Mononuclear cell (primary cell): ENCODE data around the gene TBC1D22A. TPM values are rescaled to one million over a fixed set of nuclear protein-coding genes. Genes with fewer than 3 reads are reported as not detected.

Source experiments
- H3K27me3 ChIP-seq: 2 replicates; pipeline ENCODE4 v1.6.0; 2011; ENCODE audit warnings: low read length, control low read depth; ENCODE audit not compliant: insufficient read depth
- H3K4me1 ChIP-seq: 2 replicates; pipeline ENCODE4 v1.5.1; 2011; ENCODE audit warnings: mild to moderate bottlenecking, low read length, control low read depth; ENCODE audit not compliant: insufficient read depth
- H3K4me3 ChIP-seq: 2 replicates; pipeline ENCODE4 v1.5.1; 2011; ENCODE audit warnings: mild to moderate bottlenecking, low read length, moderate library complexity
- H3K9me3 ChIP-seq: 2 replicates; pipeline ENCODE4 v1.5.1; 2011; ENCODE audit warnings: low read depth, mild to moderate bottlenecking, control low read depth, low read length
- total RNA-seq: library from RNA; depleted of rRNA; stranded (reverse); fragments of >200 nt; gene quantifications from one replicate; pipeline ENCODE4 v1.2.3, GENCODE V29; 2012

Gene TBC1D22A
- total RNA-seq, 1 donor: 14.1 TPM

- H3K9me3 ChIP-seq: no peaks in the 10 kb centered on the region
- H3K27me3 ChIP-seq: no peaks in the 10 kb centered on the region
- H3K4me3 ChIP-seq: no peak overlapping the region
- H3K4me1 ChIP-seq: peaks cover 10% of the 10 kb centered on the region
Observed at GRCh38 chr22:46947516-46948257, 185.2 kb downstream of the TBC1D22A start.

GRCh38 chr22:46948411-46949144 is 186.1 kb downstream of the TBC1D22A start:
- Histone ChIP-seq H3K4me3 (no peak overlapping the region), H3K9me3 (no peaks in the 10 kb centered on the region), H3K27me3 (no peaks in the 10 kb centered on the region), H3K4me1 (peaks cover 1% of the 10 kb centered on the region)

GRCh38 chr22:46951350-46951749 is 188.9 kb downstream of the TBC1D22A start:
- Histone ChIP-seq H3K27me3 (no peaks in the 10 kb centered on the region), H3K9me3 (no peaks in the 10 kb centered on the region), H3K4me1 (no peaks in the 10 kb centered on the region), H3K4me3 (no peak overlapping the region)

- Histone ChIP-seq H3K4me1 (no peaks in the 10 kb centered on the region), H3K27me3 (no peaks in the 10 kb centered on the region), H3K4me3 (no peak overlapping the region), H3K9me3 (no peaks in the 10 kb centered on the region)
Observed at GRCh38 chr22:46951973-46952372, 189.5 kb downstream of the TBC1D22A start.

GRCh38 chr22:46953968-46954765 is 191.7 kb downstream of the TBC1D22A start:
- no peaks in the 10 kb centered on the region for H3K4me1 ChIP-seq
- H3K9me3 ChIP-seq: no peaks in the 10 kb centered on the region
- no peaks in the 10 kb centered on the region for H3K27me3 ChIP-seq
- H3K4me3 ChIP-seq: no peak overlapping the region

- H3K4me3 ChIP-seq: no peak overlapping the region
- H3K4me1 ChIP-seq: no peaks in the 10 kb centered on the region
- no peaks in the 10 kb centered on the region for H3K9me3 ChIP-seq
- no peaks in the 10 kb centered on the region for H3K27me3 ChIP-seq
Observed at GRCh38 chr22:46954781-46955180, 192.3 kb downstream of the TBC1D22A start.

- no peak overlapping the region for H3K4me3 ChIP-seq
- no peaks in the 10 kb centered on the region for H3K9me3 ChIP-seq
- H3K27me3 ChIP-seq: no peaks in the 10 kb centered on the region
- no peaks in the 10 kb centered on the region for H3K4me1 ChIP-seq
Observed at GRCh38 chr22:46956498-46957215, 194.2 kb downstream of the TBC1D22A start.

GRCh38 chr22:46957521-46957920 is 195.1 kb downstream of the TBC1D22A start:
- H3K4me1 ChIP-seq: no peaks in the 10 kb centered on the region
- no peaks in the 10 kb centered on the region for H3K9me3 ChIP-seq
- no peak overlapping the region for H3K4me3 ChIP-seq
- H3K27me3 ChIP-seq: no peaks in the 10 kb centered on the region

- no peaks in the 10 kb centered on the region for H3K4me1 ChIP-seq
- no peaks in the 10 kb centered on the region for H3K9me3 ChIP-seq
- no peaks in the 10 kb centered on the region for H3K27me3 ChIP-seq
- H3K4me3 ChIP-seq: no peak overlapping the region
Observed at GRCh38 chr22:46958191-46958590, 195.7 kb downstream of the TBC1D22A start.

- H3K4me3 ChIP-seq: no peak overlapping the region
- H3K9me3 ChIP-seq: no peaks in the 10 kb centered on the region
- H3K27me3 ChIP-seq: no peaks in the 10 kb centered on the region
- no peaks in the 10 kb centered on the region for H3K4me1 ChIP-seq
Observed at GRCh38 chr22:46958658-46959057, 196.2 kb downstream of the TBC1D22A start.

GRCh38 chr22:46959369-46959768 is 196.9 kb downstream of the TBC1D22A start:
- Histone ChIP-seq H3K27me3 (no peaks in the 10 kb centered on the region), H3K4me3 (no peak overlapping the region), H3K9me3 (no peaks in the 10 kb centered on the region), H3K4me1 (no peaks in the 10 kb centered on the region)

GRCh38 chr22:46961591-46962295 is 199.3 kb downstream of the TBC1D22A start:
- H3K9me3 ChIP-seq: no peaks in the 10 kb centered on the region
- H3K4me3 ChIP-seq: no peak overlapping the region
- H3K4me1 ChIP-seq: no peaks in the 10 kb centered on the region
- no peaks in the 10 kb centered on the region for H3K27me3 ChIP-seq

- H3K4me1 ChIP-seq: no peaks in the 10 kb centered on the region
- H3K4me3 ChIP-seq: no peak overlapping the region
- H3K9me3 ChIP-seq: no peaks in the 10 kb centered on the region
- no peaks in the 10 kb centered on the region for H3K27me3 ChIP-seq
Observed at GRCh38 chr22:46962406-46962805, 200.0 kb downstream of the TBC1D22A start.
